Ishikawa (cell line): ENCODE data around the gene CCNK.

Experiments used
- CREB1 ChIP-seq: IDR thresholded peaks from 2 replicates; pipeline ENCODE4 v1.6.1; 2012; ENCODE audit warnings: low read depth
- EGR1 ChIP-seq: IDR thresholded peaks from 2 replicates; pipeline ENCODE4 v1.6.1; 2012
- FOXM1 ChIP-seq: IDR thresholded peaks from 2 replicates; pipeline ENCODE4 v1.6.1; 2012; ENCODE audit warnings: low read depth, borderline replicate concordance
- TEAD4 ChIP-seq: IDR thresholded peaks from 2 replicates; pipeline ENCODE4 v1.6.1; 2012
- TF ChIP-seq, protein P1 (sequence below): IDR thresholded peaks from 2 replicates; pipeline ENCODE4 v1.6.1; 2012

DNA sequence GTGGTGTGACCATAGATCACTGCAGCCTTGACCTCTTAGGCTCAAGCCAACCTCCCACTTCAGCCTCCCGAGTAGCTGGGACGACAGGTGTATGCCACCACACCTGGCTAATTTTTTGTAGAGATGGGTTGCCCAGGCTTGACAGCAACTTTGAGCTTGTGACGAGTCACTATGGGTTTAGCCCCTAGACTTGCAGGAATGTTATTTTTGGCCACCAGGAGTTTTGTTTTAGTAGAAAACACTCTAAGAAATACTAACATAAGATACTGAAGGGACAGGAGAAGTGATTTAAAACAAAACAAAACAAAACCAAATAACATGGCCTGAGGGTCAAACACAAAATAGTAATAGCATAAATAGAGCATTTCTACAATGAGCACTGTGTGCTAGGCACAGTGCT is 27.0 kb upstream of the CCNK start:
- no peak for TF ChIP-seq CREB1
- TF ChIP-seq, protein P1, sequence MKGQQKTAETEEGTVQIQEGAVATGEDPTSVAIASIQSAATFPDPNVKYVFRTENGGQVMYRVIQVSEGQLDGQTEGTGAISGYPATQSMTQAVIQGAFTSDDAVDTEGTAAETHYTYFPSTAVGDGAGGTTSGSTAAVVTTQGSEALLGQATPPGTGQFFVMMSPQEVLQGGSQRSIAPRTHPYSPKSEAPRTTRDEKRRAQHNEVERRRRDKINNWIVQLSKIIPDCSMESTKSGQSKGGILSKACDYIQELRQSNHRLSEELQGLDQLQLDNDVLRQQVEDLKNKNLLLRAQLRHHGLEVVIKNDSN, result no peak
- TF ChIP-seq TEAD4, result no peak
- no peak for TF ChIP-seq EGR1
- TF ChIP-seq FOXM1, result no peak
